Parathyroid adenoma (tissue), 2 donors: ENCODE results near the gene NAPB.

Experiments used
- H2AFZ ChIP-seq: fragments of 300-600 bp; sonication (generic); one replicate; pipeline ENCODE4 v1.7.0; 2017; ENCODE audit warnings: antibody characterized with exemption, mild to moderate bottlenecking
- H3K27ac ChIP-seq: fragments of 300-600 bp; sonication (generic); one replicate; pipeline ENCODE4 v1.7.0; 2017
- H3K27me3 ChIP-seq: fragments of 300-600 bp; sonication (generic); one replicate; pipeline ENCODE4 v1.7.0; 2017; ENCODE audit warnings: low read length; ENCODE audit not compliant: control insufficient read depth, insufficient read depth
- H3K36me3 ChIP-seq: fragments of 300-600 bp; sonication (generic); one replicate; pipeline ENCODE4 v1.7.0; 2017; ENCODE audit warnings: low read length; ENCODE audit not compliant: control insufficient read depth, insufficient read depth
- H3K4me1 ChIP-seq: fragments of 300-600 bp; sonication (generic); one replicate; pipeline ENCODE4 v1.7.0; 2017; ENCODE audit warnings: control low read depth
- H3K4me2 ChIP-seq: fragments of 300-600 bp; sonication (generic); one replicate; pipeline ENCODE4 v1.7.0; 2017; ENCODE audit warnings: low read length
- H3K4me3 ChIP-seq: fragments of 300-600 bp; sonication (generic); one replicate; pipeline ENCODE4 v1.7.0; 2017; ENCODE audit warnings: low read depth, low read length
- H3K79me2 ChIP-seq: fragments of 300-600 bp; sonication (generic); one replicate; pipeline ENCODE4 v1.7.0; 2017; ENCODE audit warnings: control low read depth
- H3K9ac ChIP-seq: fragments of 300-600 bp; sonication (generic); one replicate; pipeline ENCODE4 v1.7.0; 2017; ENCODE audit warnings: mild to moderate bottlenecking
- H3K9me3 ChIP-seq: fragments of 300-600 bp; sonication (generic); one replicate; pipeline ENCODE4 v1.7.0; 2017; ENCODE audit warnings: low read length; ENCODE audit not compliant: control insufficient read depth
- CTCF ChIP-seq: fragments of 300-600 bp; sonication (generic); IDR thresholded peaks from one replicate; pipeline ENCODE4 v1.7.0; 2017; ENCODE audit warnings: antibody characterized with exemption, mild to moderate bottlenecking
- donor health status: primary hyperparathyroidism.

The NAPB gene

GRCh38 chr20:23391707-23392310, 29.5 kb downstream of the NAPB start:
- no peak overlapping the region for H3K27ac ChIP-seq
- H3K4me2 ChIP-seq, result no peak overlapping the region
- TF ChIP-seq CTCF, result no peak
- H3K9me3 ChIP-seq, result no peaks in the 10 kb centered on the region
- H3K4me1 ChIP-seq, result no peaks in the 10 kb centered on the region
- no peak overlapping the region for H3K9ac ChIP-seq
- H3K79me2 ChIP-seq, result peaks cover 17% of the 10 kb centered on the region
- no peaks in the 10 kb centered on the region for H3K36me3 ChIP-seq
- no peak overlapping the region for H2AFZ ChIP-seq
- H3K4me3 ChIP-seq, result no peak overlapping the region
- no peaks in the 10 kb centered on the region for H3K27me3 ChIP-seq

GRCh38 chr20:23390091-23390774, 31.1 kb downstream of the NAPB start:
- no peak overlapping the region for H3K27ac ChIP-seq
- H3K4me2 ChIP-seq, result no peak overlapping the region
- no peaks in the 10 kb centered on the region for H3K9me3 ChIP-seq
- TF ChIP-seq CTCF, result no peak
- no peak overlapping the region for H2AFZ ChIP-seq
- no peaks in the 10 kb centered on the region for H3K27me3 ChIP-seq
- H3K9ac ChIP-seq, result no peak overlapping the region
- H3K36me3 ChIP-seq, result no peaks in the 10 kb centered on the region
- peaks cover 19% of the 10 kb centered on the region for H3K79me2 ChIP-seq
- H3K4me1 ChIP-seq, result peaks cover 7% of the 10 kb centered on the region
- no peak overlapping the region for H3K4me3 ChIP-seq

- Histone ChIP-seq H3K9me3 (no peaks in the 10 kb centered on the region), H3K9ac (no peak overlapping the region), H3K4me1 (peaks cover 7% of the 10 kb centered on the region), H3K27me3 (no peaks in the 10 kb centered on the region), H3K36me3 (no peaks in the 10 kb centered on the region), H3K4me3 (no peak overlapping the region), H3K4me2 (no peak overlapping the region), H3K79me2 (peaks cover 13% of the 10 kb centered on the region), H2AFZ (no peak overlapping the region), H3K27ac (no peak overlapping the region)
- TF ChIP-seq CTCF, result no peak
Measured at GRCh38 chr20:23387118-23387443, 34.2 kb downstream of the NAPB start.

- TF ChIP-seq CTCF, result no peak
- Histone ChIP-seq H3K36me3 (no peaks in the 10 kb centered on the region), H3K9me3 (no peaks in the 10 kb centered on the region), H3K9ac (no peak overlapping the region), H2AFZ (no peak overlapping the region), H3K4me1 (peaks cover 7% of the 10 kb centered on the region), H3K27me3 (no peaks in the 10 kb centered on the region), H3K79me2 (peaks cover 13% of the 10 kb centered on the region), H3K4me3 (no peak overlapping the region), H3K27ac (peak overlapping the region; percentile 2), H3K4me2 (peak overlapping the region; percentile 14)
Measured at GRCh38 chr20:23386304-23387117, 34.8 kb downstream of the NAPB start.
